ENCODE measurements around the gene SDCCAG8. TPM values are rescaled to one million over a fixed set of nuclear protein-coding genes. Genes with fewer than 3 reads are reported as not detected.

Gene SDCCAG8
- total RNA-seq, 3 donors from 2014 or later (not counting 1 experiment from before 2014, with no cell fraction given) = 17.8 to 28.3 (median 21.2) TPM

DNA sequence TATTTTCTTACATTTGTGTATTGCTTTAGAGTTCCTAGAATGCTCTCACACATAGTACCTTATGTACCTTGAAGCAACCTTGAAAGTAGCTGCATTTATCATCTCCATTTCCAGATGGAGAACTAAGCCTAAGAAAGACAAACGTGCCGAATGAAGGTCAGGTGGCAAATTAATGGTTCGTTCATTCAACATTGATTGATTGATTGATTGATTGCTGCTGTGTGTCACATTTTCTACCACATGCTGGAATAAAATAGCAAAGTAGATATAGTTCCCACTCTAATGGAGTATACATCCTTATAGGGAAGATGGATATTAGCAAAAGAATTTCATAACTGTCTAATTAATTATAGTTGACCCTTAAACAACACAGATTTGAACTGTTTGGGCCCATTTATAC lies 172.2 kb downstream of the SDCCAG8 start:
- H3K27ac Mint-ChIP-seq = no peak overlapping the region
- H3K27me3 Mint-ChIP-seq (ENCODE audit: low read depth in 2 of 2) = no peaks in the 10 kb centered on the region
- Histone ChIP-seq H3K27ac (ENCODE audit: low read length) (no peak overlapping the region), H3K4me3 (ENCODE audit: low read length) (no peak overlapping the region), H3K9me3 (ENCODE audit: control insufficient read depth, insufficient read depth, low read length) (no peaks in the 10 kb centered on the region), H3K27me3 (ENCODE audit: control insufficient read depth, insufficient read depth, low read length) (no peaks in the 10 kb centered on the region), H3K36me3 (ENCODE audit: control insufficient read depth, insufficient read depth, low read length) (no peaks in the 10 kb centered on the region), H3K4me1 (ENCODE audit: control insufficient read depth, insufficient read depth, low read length) (no peaks in the 10 kb centered on the region)
- intact Hi-C loops (cut with micrococcal nuclease) = no loop called here
- no peaks in the 10 kb centered on the region for H3K36me3 Mint-ChIP-seq
- 100% methylated on average over 3 of the region's 3 CpGs for WGBS (ENCODE audit: insufficient coverage)
- H3K4me3 Mint-ChIP-seq = no peak overlapping the region
- H3K4me1 Mint-ChIP-seq = no peaks in the 10 kb centered on the region
- DNase-seq (no peak), ATAC-seq (no peak)
- TF ChIP-seq, protein P1, sequence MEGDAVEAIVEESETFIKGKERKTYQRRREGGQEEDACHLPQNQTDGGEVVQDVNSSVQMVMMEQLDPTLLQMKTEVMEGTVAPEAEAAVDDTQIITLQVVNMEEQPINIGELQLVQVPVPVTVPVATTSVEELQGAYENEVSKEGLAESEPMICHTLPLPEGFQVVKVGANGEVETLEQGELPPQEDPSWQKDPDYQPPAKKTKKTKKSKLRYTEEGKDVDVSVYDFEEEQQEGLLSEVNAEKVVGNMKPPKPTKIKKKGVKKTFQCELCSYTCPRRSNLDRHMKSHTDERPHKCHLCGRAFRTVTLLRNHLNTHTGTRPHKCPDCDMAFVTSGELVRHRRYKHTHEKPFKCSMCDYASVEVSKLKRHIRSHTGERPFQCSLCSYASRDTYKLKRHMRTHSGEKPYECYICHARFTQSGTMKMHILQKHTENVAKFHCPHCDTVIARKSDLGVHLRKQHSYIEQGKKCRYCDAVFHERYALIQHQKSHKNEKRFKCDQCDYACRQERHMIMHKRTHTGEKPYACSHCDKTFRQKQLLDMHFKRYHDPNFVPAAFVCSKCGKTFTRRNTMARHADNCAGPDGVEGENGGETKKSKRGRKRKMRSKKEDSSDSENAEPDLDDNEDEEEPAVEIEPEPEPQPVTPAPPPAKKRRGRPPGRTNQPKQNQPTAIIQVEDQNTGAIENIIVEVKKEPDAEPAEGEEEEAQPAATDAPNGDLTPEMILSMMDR (IDR thresholded peaks at IDR 0.05) = no peak
- no peaks in the 10 kb centered on the region for H3K9me3 Mint-ChIP-seq

DNA sequence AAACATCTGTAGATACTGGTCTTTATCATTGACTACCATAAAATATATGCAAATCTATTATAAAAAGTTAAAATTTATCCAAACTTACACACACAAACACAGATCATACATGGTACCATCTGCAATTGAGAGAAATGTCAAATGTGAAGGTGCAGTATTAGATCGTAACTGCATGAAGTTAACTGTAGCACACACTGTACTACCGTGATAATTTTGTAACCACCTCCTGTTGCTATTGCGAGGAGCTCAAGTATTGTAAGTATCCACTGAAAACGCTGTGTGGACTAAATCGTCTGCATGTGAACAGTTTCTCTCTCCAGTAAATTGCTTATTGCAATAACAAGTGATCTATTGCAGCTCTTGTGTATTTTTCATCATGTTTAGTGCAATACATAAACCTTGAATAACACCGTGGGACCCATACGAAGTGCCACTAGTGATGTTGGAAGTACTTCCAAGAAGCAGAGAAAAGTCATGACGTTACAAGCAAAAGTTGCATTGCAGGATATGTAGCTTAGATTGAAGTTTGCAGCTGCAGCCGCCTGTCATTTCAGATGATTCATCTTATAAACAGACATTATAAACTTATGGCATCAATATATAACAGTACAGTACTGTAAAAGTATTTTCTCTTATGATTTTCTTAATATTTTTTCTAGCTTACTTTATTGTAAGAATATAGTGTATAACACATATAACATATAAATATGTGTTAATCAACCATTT lies 172.9 kb downstream of the SDCCAG8 start:
- no peaks in the 10 kb centered on the region for H3K9me3 ChIP-seq (ENCODE audit: control insufficient read depth, insufficient read depth, low read length)
- H3K4me1 Mint-ChIP-seq = no peaks in the 10 kb centered on the region
- H3K27ac Mint-ChIP-seq = no peak overlapping the region
- no peak overlapping the region for H3K4me3 Mint-ChIP-seq
- ATAC-seq = no peak
- no peaks in the 10 kb centered on the region for H3K4me1 ChIP-seq (ENCODE audit: control insufficient read depth, insufficient read depth, low read length)
- H3K9me3 Mint-ChIP-seq = no peaks in the 10 kb centered on the region
- 95% methylated on average over 8 of the region's 9 CpGs for WGBS (ENCODE audit: insufficient coverage)
- no peak overlapping the region for H3K4me3 ChIP-seq (ENCODE audit: low read length)
- TF ChIP-seq, protein P1 (IDR thresholded peaks at IDR 0.05) = no peak
- H3K36me3 ChIP-seq (ENCODE audit: control insufficient read depth, insufficient read depth, low read length) = no peaks in the 10 kb centered on the region
- intact Hi-C loops (cut with micrococcal nuclease) = no loop called here
- no peaks in the 10 kb centered on the region for H3K27me3 ChIP-seq (ENCODE audit: control insufficient read depth, insufficient read depth, low read length)
- no peak for DNase-seq
- no peak overlapping the region for H3K27ac ChIP-seq (ENCODE audit: low read length)
- no peaks in the 10 kb centered on the region for H3K27me3 Mint-ChIP-seq (ENCODE audit: low read depth in 2 of 2)
- H3K36me3 Mint-ChIP-seq = no peaks in the 10 kb centered on the region

DNA sequence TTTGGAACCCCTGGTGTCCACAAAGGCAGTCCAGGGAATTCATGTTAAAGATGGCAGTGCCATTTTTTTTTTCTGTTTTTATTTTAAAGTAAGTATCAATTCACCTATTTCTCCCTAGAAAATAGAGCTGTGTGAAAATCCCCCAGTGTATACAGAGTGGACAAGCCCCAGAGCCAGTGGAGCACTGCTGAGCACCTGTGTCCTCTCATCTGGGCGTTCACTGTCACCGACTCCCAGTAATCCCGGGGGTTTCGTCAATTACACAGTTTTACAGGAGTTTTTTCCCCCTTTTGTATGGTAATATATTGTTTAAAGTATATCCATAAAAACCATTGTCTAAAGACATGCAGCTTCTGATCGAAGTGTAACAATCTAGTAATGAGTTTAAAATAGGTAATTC lies 175.8 kb downstream of the SDCCAG8 start:
- Histone ChIP-seq H3K27ac (ENCODE audit: low read length) (no peak overlapping the region), H3K9me3 (ENCODE audit: control insufficient read depth, insufficient read depth, low read length) (no peaks in the 10 kb centered on the region), H3K36me3 (ENCODE audit: control insufficient read depth, insufficient read depth, low read length) (no peaks in the 10 kb centered on the region), H3K4me3 (ENCODE audit: low read length) (no peak overlapping the region), H3K4me1 (ENCODE audit: control insufficient read depth, insufficient read depth, low read length) (no peaks in the 10 kb centered on the region), H3K27me3 (ENCODE audit: control insufficient read depth, insufficient read depth, low read length) (no peaks in the 10 kb centered on the region)
- no peak for ATAC-seq
- Mint-ChIP-seq H3K9me3 (no peaks in the 10 kb centered on the region), H3K36me3 (no peaks in the 10 kb centered on the region), H3K27ac (no peak overlapping the region), H3K4me3 (no peak overlapping the region), H3K4me1 (no peaks in the 10 kb centered on the region), H3K27me3 (ENCODE audit: low read depth in 2 of 2) (no peaks in the 10 kb centered on the region)
- no peak for DNase-seq
- 100% methylated on average over 1 of the region's 5 CpGs for WGBS (ENCODE audit: insufficient coverage)
- TF ChIP-seq, protein P1 (IDR thresholded peaks at IDR 0.05) = no peak
- intact Hi-C loops (cut with micrococcal nuclease) = no loop called here

DNA sequence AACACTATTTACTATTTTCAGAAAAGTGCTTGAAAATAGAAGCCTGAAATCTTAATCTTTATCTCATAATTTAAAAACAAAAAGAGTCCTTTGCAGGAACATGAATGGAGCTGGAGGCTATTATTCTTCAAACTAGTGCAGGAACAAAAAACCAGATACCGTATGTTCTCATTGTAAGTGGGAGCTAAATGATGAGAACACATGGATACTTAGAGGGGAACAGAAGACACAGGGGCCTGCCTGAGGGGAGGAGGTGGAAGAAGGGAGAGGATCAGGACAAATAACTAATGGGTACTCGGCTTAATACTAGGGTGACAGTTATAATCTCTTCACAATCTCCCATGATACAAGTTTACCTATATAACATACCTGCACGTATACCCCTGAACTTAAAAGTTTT lies 176.3 kb downstream of the SDCCAG8 start:
- H3K9me3 ChIP-seq (ENCODE audit: control insufficient read depth, insufficient read depth, low read length) = no peaks in the 10 kb centered on the region
- TF ChIP-seq, protein P1 (IDR thresholded peaks at IDR 0.05) = no peak
- WGBS (ENCODE audit: insufficient coverage) = 96% methylated on average over 1 of the region's 3 CpGs
- H3K4me1 ChIP-seq (ENCODE audit: control insufficient read depth, insufficient read depth, low read length) = no peaks in the 10 kb centered on the region
- Mint-ChIP-seq H3K9me3 (no peaks in the 10 kb centered on the region), H3K36me3 (no peaks in the 10 kb centered on the region), H3K27ac (no peak overlapping the region), H3K27me3 (ENCODE audit: low read depth in 2 of 2) (no peaks in the 10 kb centered on the region), H3K4me3 (no peak overlapping the region), H3K4me1 (no peaks in the 10 kb centered on the region)
- no peaks in the 10 kb centered on the region for H3K27me3 ChIP-seq (ENCODE audit: control insufficient read depth, insufficient read depth, low read length)
- no peak overlapping the region for H3K27ac ChIP-seq (ENCODE audit: low read length)
- DNase-seq (no peak), ATAC-seq (no peak)
- no peaks in the 10 kb centered on the region for H3K36me3 ChIP-seq (ENCODE audit: control insufficient read depth, insufficient read depth, low read length)
- H3K4me3 ChIP-seq (ENCODE audit: low read length) = no peak overlapping the region
- intact Hi-C loops (cut with micrococcal nuclease) = no loop called here

All from natural killer cell (primary cell).